ENCODE data around the gene GLI3. TPM values are rescaled to one million over a fixed set of nuclear protein-coding genes. Genes with fewer than 3 reads are reported as not detected.

GLI3 gene
- total and polyA plus RNA-seq, 12 donors: 1.1 to 18.0 (median 4.6) TPM

GRCh38 chr7:41997151-41997550 lies 239.9 kb downstream of the GLI3 start:
- DNase-seq: no peak
- WGBS, 4 donors: 93 to 100% (median 96%) methylated on average over 2 of the region's 2 CpGs

GRCh38 chr7:41996381-41997035 lies 240.5 kb downstream of the GLI3 start:
- no peak for DNase-seq

More at GRCh38 chr7:41997151-41997550, 239.9 kb downstream of the GLI3 start:
- Histone ChIP-seq H3K9me3 (replicated peaks in 1 of 3) (no peaks in the 10 kb centered on the region), H3K27me3 (no peaks in the 10 kb centered on the region), H3K27ac (no peak overlapping the region), H3K4me1 (replicated peaks in 1 of 2) (no peaks in the 10 kb centered on the region), H3K36me3 (replicated peaks in 1 of 2) (no peaks in the 10 kb centered on the region), H3K4me3 (no peak overlapping the region)
- intact Hi-C loops (cut with DNase I): no loop called here
- TF ChIP-seq CTCF (IDR thresholded peaks at IDR 0.05) (no peak), POLR2A (IDR thresholded peaks at IDR 0.05) (no peak)

GRCh38 chr7:41995632-41996271 lies 241.3 kb downstream of the GLI3 start:
- Histone ChIP-seq H3K4me1 (replicated peaks in 1 of 2) (peaks cover 0 to 5% of the 10 kb centered on the region in 2 donors), H3K9me3 (replicated peaks in 1 of 3) (no peaks in the 10 kb centered on the region), H3K27ac (no peak overlapping the region), H3K4me3 (no peak overlapping the region), H3K27me3 (no peaks in the 10 kb centered on the region), H3K36me3 (replicated peaks in 1 of 2) (no peaks in the 10 kb centered on the region)
- WGBS, 4 donors: 83 to 93% (median 89%) methylated on average over 2 of the region's 2 CpGs
- DNase-seq: no peak
- TF ChIP-seq CTCF (IDR thresholded peaks at IDR 0.05) (no peak), POLR2A (IDR thresholded peaks at IDR 0.05) (no peak)
- intact Hi-C loops (cut with DNase I): no loop called here

More at GRCh38 chr7:41996381-41997035, 240.5 kb downstream of the GLI3 start:
- Histone ChIP-seq H3K4me1 (replicated peaks in 1 of 2) (no peaks in the 10 kb centered on the region), H3K4me3 (no peak overlapping the region), H3K27ac (no peak overlapping the region), H3K36me3 (replicated peaks in 1 of 2) (no peaks in the 10 kb centered on the region), H3K27me3 (no peaks in the 10 kb centered on the region), H3K9me3 (replicated peaks in 1 of 3) (no peaks in the 10 kb centered on the region)
- intact Hi-C loops (cut with DNase I): no loop called here
- 70 to 75% (median 73%) methylated on average over 4 of the region's 4 CpGs for WGBS, 4 donors
- no peak for TF ChIP-seq POLR2A (IDR thresholded peaks at IDR 0.05)
- TF ChIP-seq CTCF (IDR thresholded peaks at IDR 0.05): no peak

- DNase-seq: no peak
- Histone ChIP-seq H3K27ac (no peak overlapping the region), H3K4me3 (no peak overlapping the region), H3K9me3 (replicated peaks in 1 of 3) (no peaks in the 10 kb centered on the region), H3K4me1 (replicated peaks in 1 of 2) (peaks cover 0 to 5% of the 10 kb centered on the region in 2 donors), H3K36me3 (replicated peaks in 1 of 2) (no peaks in the 10 kb centered on the region), H3K27me3 (no peaks in the 10 kb centered on the region)
- TF ChIP-seq POLR2A (IDR thresholded peaks at IDR 0.05) (no peak), CTCF (IDR thresholded peaks at IDR 0.05) (no peak)
- intact Hi-C loops (cut with DNase I): no loop called here
- 88 to 93% (median 90%) methylated on average over 4 of the region's 4 CpGs for WGBS, 4 donors
Measured at GRCh38 chr7:41994746-41995110, 242.3 kb downstream of the GLI3 start.

Data from adrenal gland (tissue), 12 donors.